Chondrocyte (in vitro differentiated cells): Measurements from ENCODE around the gene PCDHGC3. TPM values are rescaled to one million over a fixed set of nuclear protein-coding genes. Genes with fewer than 3 reads are reported as not detected.
A peak's percentile ranks its signal among the peaks of the same experiment; 100 is the strongest.

Experiments used
- DNase-seq: peaks from one replicate; pipeline ENCODE4 v3.0.0; 2021; ENCODE audit warnings: mixed read lengths, low spot score
- H3K27ac Mint-ChIP-seq: one replicate; pipeline ENCODE4 v1.8.0; 2021; ENCODE audit warnings: mild to moderate bottlenecking, moderate library complexity, mixed read lengths; ENCODE audit not compliant: unreplicated experiment
- H3K27me3 Mint-ChIP-seq: 2 replicates; pipeline ENCODE4 v1.8.0; 2021; ENCODE audit warnings: low read depth, mixed read lengths
- H3K36me3 Mint-ChIP-seq: 2 replicates; pipeline ENCODE4 v1.8.0; 2021; ENCODE audit warnings: low read depth, mixed read lengths
- H3K4me1 Mint-ChIP-seq: 2 replicates; pipeline ENCODE4 v1.8.0; 2021; ENCODE audit warnings: low read depth, mild to moderate bottlenecking, mixed read lengths
- H3K4me3 Mint-ChIP-seq: one replicate; pipeline ENCODE4 v1.8.0; 2021; ENCODE audit warnings: mild to moderate bottlenecking, moderate library complexity, mixed read lengths; ENCODE audit not compliant: unreplicated experiment
- H3K9me3 Mint-ChIP-seq: 2 replicates; pipeline ENCODE4 v1.8.0; 2021; ENCODE audit warnings: low read depth, mixed read lengths
- total RNA-seq: library from RNA; stranded (reverse); gene quantifications from 3 replicates; pipeline ENCODE4 v1.2.1, GENCODE V29; 2021
- TF ChIP-seq, protein P1 (sequence below): fragments of 200-600 bp; sonication (generic); IDR thresholded peaks from 2 replicates; pipeline ENCODE4 v1.5.0; 2021; ENCODE audit warnings: antibody characterized with exemption, mild to moderate bottlenecking, moderate library complexity

PCDHGC3 gene
- total RNA-seq, 1 donor from 2014 or later = 90.8 TPM

DNA sequence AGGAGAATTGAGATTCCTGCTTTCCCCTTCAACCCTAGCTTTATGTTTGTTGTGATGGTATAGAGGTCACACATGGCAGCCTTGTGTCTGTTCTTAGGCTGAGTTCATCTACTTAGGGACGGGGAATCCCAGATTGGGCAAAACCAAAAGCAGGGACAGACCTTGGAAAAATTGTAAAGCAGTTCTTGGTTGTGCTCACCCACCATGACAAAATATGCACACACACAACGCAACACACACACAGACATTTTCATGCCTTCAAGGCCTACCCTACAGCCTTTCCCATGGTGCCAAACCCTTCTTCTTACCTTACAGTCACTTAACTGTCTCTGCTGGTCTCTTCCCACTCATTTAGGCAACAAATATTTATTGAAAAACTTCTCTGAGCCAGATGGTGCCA, 27.9 kb downstream of the PCDHGC3 start:
- Mint-ChIP-seq H3K4me1 (peaks cover 36% of the 10 kb centered on the region), H3K9me3 (no peaks in the 10 kb centered on the region), H3K27ac (no peak overlapping the region), H3K36me3 (peaks cover 8% of the 10 kb centered on the region), H3K27me3 (no peaks in the 10 kb centered on the region), H3K4me3 (no peak overlapping the region)
- no peak for DNase-seq
- TF ChIP-seq, protein P1, sequence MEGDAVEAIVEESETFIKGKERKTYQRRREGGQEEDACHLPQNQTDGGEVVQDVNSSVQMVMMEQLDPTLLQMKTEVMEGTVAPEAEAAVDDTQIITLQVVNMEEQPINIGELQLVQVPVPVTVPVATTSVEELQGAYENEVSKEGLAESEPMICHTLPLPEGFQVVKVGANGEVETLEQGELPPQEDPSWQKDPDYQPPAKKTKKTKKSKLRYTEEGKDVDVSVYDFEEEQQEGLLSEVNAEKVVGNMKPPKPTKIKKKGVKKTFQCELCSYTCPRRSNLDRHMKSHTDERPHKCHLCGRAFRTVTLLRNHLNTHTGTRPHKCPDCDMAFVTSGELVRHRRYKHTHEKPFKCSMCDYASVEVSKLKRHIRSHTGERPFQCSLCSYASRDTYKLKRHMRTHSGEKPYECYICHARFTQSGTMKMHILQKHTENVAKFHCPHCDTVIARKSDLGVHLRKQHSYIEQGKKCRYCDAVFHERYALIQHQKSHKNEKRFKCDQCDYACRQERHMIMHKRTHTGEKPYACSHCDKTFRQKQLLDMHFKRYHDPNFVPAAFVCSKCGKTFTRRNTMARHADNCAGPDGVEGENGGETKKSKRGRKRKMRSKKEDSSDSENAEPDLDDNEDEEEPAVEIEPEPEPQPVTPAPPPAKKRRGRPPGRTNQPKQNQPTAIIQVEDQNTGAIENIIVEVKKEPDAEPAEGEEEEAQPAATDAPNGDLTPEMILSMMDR = no peak

DNA sequence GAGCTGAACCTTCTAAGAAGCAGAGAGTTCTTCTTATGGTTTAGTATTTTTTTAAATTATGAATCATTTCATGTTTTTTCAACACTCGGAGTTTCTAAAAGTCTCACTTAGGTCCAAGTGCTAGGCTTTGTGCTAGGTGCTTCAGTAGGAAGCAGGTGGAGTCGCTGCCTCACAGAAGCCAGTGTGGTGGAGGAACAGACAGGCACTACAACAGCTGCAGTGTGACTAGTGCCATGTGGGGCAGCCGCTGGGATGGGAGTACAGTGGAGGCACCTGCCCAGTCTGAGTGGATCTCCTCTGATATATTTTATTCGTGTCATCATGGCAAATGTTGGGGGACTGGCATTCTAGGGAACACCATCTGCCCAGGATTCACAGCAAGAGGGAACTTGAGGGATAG, 28.4 kb downstream of the PCDHGC3 start:
- Mint-ChIP-seq H3K4me3 (no peak overlapping the region), H3K36me3 (peaks cover 8% of the 10 kb centered on the region), H3K27ac (peak overlapping the region; percentile 32), H3K27me3 (no peaks in the 10 kb centered on the region), H3K9me3 (no peaks in the 10 kb centered on the region), H3K4me1 (peaks cover 41% of the 10 kb centered on the region)
- TF ChIP-seq, protein P1 = no peak
- no peak for DNase-seq

DNA sequence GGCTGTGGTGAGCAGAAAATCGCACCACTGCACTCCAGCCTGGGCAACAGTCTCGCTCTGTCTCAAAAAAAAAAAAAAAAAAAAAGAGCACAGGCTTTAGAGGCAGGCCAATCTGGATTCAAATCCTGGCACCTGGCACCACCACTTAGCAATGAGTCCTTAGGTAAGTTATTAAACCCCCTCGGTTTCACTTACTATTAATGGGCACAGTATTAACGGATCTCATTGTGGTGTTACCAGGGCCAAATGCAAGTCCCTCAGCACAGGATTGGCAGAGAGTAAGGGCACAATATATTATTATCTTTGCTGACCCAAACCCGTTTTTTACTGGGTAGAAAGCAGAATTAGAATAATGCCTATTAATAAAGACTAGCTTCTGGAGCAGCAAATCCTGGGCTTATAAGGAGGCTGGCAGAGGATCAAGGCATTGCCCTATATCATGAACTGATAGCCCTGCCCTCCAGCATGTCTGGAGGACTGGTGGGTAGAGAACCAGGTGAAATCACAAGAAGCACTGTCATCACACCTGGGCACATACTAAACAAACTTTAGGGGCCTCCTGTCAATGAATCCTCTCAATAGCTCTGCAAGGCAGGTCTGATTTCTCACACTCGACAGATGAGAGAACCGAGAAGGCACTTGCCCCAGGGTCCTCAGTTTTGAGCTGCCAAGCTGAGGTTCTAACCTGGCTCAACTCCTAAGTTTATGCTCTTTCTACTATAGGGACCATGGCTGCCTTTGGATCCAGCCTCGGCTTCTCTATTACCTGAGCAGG, 30.8 kb downstream of the PCDHGC3 start:
- DNase-seq = no peak
- TF ChIP-seq, protein P1 = no peak
- Mint-ChIP-seq H3K27me3 (no peaks in the 10 kb centered on the region), H3K4me3 (no peak overlapping the region), H3K27ac (peak overlapping the region; percentile 100), H3K9me3 (no peaks in the 10 kb centered on the region), H3K36me3 (peaks cover 11% of the 10 kb centered on the region), H3K4me1 (peaks cover 55% of the 10 kb centered on the region)

DNA sequence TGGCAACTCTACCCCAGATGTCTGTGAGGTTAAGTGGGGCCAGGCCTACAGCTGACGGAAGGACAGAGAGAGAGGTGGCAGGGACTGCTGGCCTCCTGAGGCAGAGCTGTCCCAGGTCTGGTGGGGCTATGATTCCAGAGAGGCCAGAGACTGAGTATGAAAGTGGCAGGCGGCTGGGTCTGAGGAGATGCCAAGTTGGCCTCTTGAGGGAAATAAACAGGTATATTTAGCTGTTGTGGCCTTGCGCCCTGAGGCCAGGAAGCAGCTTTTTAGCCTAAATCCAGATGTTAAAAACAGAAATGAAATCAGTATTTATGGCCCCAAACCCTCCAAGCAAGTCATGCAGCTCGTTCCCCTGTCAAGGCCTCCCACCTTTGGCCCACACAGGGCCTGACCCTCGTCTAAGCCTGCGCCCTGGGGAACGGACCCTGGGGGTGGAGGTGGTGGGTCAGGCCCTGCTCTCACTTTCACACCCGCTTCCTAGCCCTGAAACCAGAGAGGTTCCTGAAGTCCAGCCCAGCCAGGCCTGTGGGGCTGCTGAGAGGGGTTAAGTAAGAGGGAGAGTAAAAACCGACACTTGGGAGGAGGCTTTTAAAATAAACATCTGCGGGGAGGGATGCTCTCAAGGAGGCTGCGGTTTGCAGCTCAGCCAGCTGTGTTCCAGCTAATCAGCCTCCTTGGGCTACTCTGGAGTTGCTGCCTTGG, 31.8 kb downstream of the PCDHGC3 start:
- Mint-ChIP-seq H3K9me3 (no peaks in the 10 kb centered on the region), H3K36me3 (peaks cover 9% of the 10 kb centered on the region), H3K27ac (peak overlapping the region; percentile 100), H3K4me1 (peaks cover 59% of the 10 kb centered on the region), H3K4me3 (peak overlapping the region; percentile 48), H3K27me3 (no peaks in the 10 kb centered on the region)
- no peak for DNase-seq
- TF ChIP-seq, protein P1 = no peak

DNA sequence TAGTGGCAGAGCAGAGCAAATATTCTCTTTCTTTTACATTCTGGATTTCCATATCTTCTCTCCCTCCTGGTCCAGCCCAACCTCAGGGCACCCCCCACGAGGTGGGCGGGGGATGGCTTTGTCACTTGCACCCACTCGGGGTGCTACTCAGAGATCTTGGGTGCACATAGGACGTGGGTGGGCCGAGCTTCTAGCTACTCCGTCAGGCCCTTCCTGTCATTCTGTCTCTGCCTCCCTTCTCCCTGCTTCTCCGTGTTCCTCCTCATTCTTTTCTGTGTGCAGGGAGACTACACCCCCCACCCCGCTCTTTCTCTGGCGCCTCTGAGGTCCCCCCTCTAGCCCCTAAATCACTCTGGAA, 32.7 kb downstream of the PCDHGC3 start:
- Mint-ChIP-seq H3K4me3 (peak overlapping the region; percentile 65), H3K27me3 (no peaks in the 10 kb centered on the region), H3K36me3 (peaks cover 9% of the 10 kb centered on the region), H3K27ac (peak overlapping the region; percentile 100), H3K4me1 (peaks cover 67% of the 10 kb centered on the region), H3K9me3 (no peaks in the 10 kb centered on the region)
- DNase-seq = no peak
- TF ChIP-seq, protein P1 = no peak
